ENCODE measurements around the gene CCL24. TPM values are rescaled to one million over a fixed set of nuclear protein-coding genes. Genes with fewer than 3 reads are reported as not detected.
"Not testable (repeated sequence)": the region's sequence is repeated elsewhere in the genome, so short reads cannot be mapped to it uniquely, and the experiment has no call there.

The CCL24 gene
- polyA plus RNA-seq, result 1 to 10 TPM in 1 of 3 donors, under 1 TPM in 2; 0.20 to 1.0 (median 0.34) TPM

- 34 to 56% (median 56%) methylated on average over 7 of the region's 7 CpGs for WGBS, 3 donors
- H3K27ac ChIP-seq (ENCODE audit: low read depth, low read length), result no peak within 1 kb of the TSS
Observed at GRCh38 chr7:75813781-75814236, at the start of gene CCL24. Gene CCL24 (minus strand): TSS chr7:75813806. CDS start chr7:75813715, 91 bp downstream.

GRCh38 chr7:75861636-75862035 lies 48.0 kb upstream of the CCL24 start:
- WGBS, 3 donors, result 43 to 85% (median 48%) methylated on average over 4 of the region's 4 CpGs
- no peak overlapping the region for H3K27ac ChIP-seq (ENCODE audit: low read depth, low read length)

GRCh38 chr7:75858410-75858809 lies 44.8 kb upstream of the CCL24 start:
- H3K27ac ChIP-seq (ENCODE audit: low read depth, low read length), result no peak overlapping the region

- H3K27ac ChIP-seq (ENCODE audit: low read depth, low read length), result no peak overlapping the region
- WGBS, 3 donors, result 50 to 80% (median 73%) methylated on average over 6 of the region's 6 CpGs
Observed at GRCh38 chr7:75856536-75856935, 42.9 kb upstream of the CCL24 start.

GRCh38 chr7:75854813-75855345 lies 41.3 kb upstream of the CCL24 start:
- H3K27ac ChIP-seq (ENCODE audit: low read depth, low read length), result not testable (repeated sequence)
- 83 to 92% (median 88%) methylated on average over 8 to 10 of the region's 10 CpGs for WGBS, 3 donors

- 68 to 88% (median 71%) methylated on average over 5 of the region's 5 CpGs for WGBS, 3 donors
- H3K27ac ChIP-seq (ENCODE audit: low read depth, low read length), result no peak overlapping the region
Observed at GRCh38 chr7:75854233-75854632, 40.6 kb upstream of the CCL24 start.

- 48 to 63% (median 57%) methylated on average over 4 of the region's 4 CpGs for WGBS, 3 donors
- H3K27ac ChIP-seq (ENCODE audit: low read depth, low read length), result no peak overlapping the region
Observed at GRCh38 chr7:75850235-75850634, 36.6 kb upstream of the CCL24 start.

GRCh38 chr7:75849573-75849972 lies 36.0 kb upstream of the CCL24 start:
- H3K27ac ChIP-seq (ENCODE audit: low read depth, low read length), result no peak overlapping the region
- 61 to 69% (median 63%) methylated on average over 3 of the region's 3 CpGs for WGBS, 3 donors

GRCh38 chr7:75847707-75848106 lies 34.1 kb upstream of the CCL24 start:
- no peak overlapping the region for H3K27ac ChIP-seq (ENCODE audit: low read depth, low read length)
- WGBS, 3 donors, result 62 to 83% (median 68%) methylated on average over 7 of the region's 7 CpGs

- 77 to 86% (median 80%) methylated on average over 6 of the region's 6 CpGs for WGBS, 3 donors
- H3K27ac ChIP-seq (ENCODE audit: low read depth, low read length), result not testable (repeated sequence)
Observed at GRCh38 chr7:75845132-75845531, 31.5 kb upstream of the CCL24 start.

GRCh38 chr7:75844158-75844557 lies 30.6 kb upstream of the CCL24 start:
- WGBS, 3 donors, result 80 to 95% (median 94%) methylated on average over 5 of the region's 5 CpGs
- H3K27ac ChIP-seq (ENCODE audit: low read depth, low read length), result no peak overlapping the region

GRCh38 chr7:75843613-75844116 lies 30.1 kb upstream of the CCL24 start:
- 89 to 92% (median 92%) methylated on average over 9 of the region's 9 CpGs for WGBS, 3 donors
- H3K27ac ChIP-seq (ENCODE audit: low read depth, low read length), result no peak overlapping the region

GRCh38 chr7:75842836-75843446 lies 29.3 kb upstream of the CCL24 start:
- WGBS, 3 donors, result 36 to 72% (median 38%) methylated on average over 8 of the region's 8 CpGs
- H3K27ac ChIP-seq (ENCODE audit: low read depth, low read length), result peak overlapping the region; percentile 38

GRCh38 chr7:75840029-75840428 lies 26.4 kb upstream of the CCL24 start:
- H3K27ac ChIP-seq (ENCODE audit: low read depth, low read length), result no peak overlapping the region
- 91 to 98% (median 95%) methylated on average over 3 of the region's 3 CpGs for WGBS, 3 donors

GRCh38 chr7:75838281-75838930 lies 24.8 kb upstream of the CCL24 start:
- WGBS, 3 donors, result 81 to 85% (median 83%) methylated on average over 13 to 14 of the region's 14 CpGs
- not testable (repeated sequence) for H3K27ac ChIP-seq (ENCODE audit: low read depth, low read length)

GRCh38 chr7:75836798-75837197 lies 23.2 kb upstream of the CCL24 start:
- no peak overlapping the region for H3K27ac ChIP-seq (ENCODE audit: low read depth, low read length)
- WGBS, 3 donors, result 71 to 95% (median 95%) methylated on average over 7 of the region's 7 CpGs

- H3K27ac ChIP-seq (ENCODE audit: low read depth, low read length), result no peak overlapping the region
- WGBS, 3 donors, result 87 to 88% (median 87%) methylated on average over 29 of the region's 29 CpGs
Observed at GRCh38 chr7:75835688-75836285, 22.2 kb upstream of the CCL24 start.

- not testable (repeated sequence) for H3K27ac ChIP-seq (ENCODE audit: low read depth, low read length)
- 78 to 83% (median 81%) methylated on average over 6 of the region's 6 CpGs for WGBS, 3 donors
Observed at GRCh38 chr7:75833662-75834061, 20.1 kb upstream of the CCL24 start.

GRCh38 chr7:75830978-75831377 lies 17.4 kb upstream of the CCL24 start:
- no peak overlapping the region for H3K27ac ChIP-seq (ENCODE audit: low read depth, low read length)
- WGBS, 3 donors, result 90 to 95% (median 94%) methylated on average over 6 of the region's 6 CpGs
